MM.1S (cell line): Measurements from ENCODE around the gene ACOX3.
"Not testable (repeated sequence)": the region's sequence is repeated elsewhere in the genome, so short reads cannot be mapped to it uniquely, and the experiment has no call there.

Experiments used
- DNase-seq: peaks from one replicate; pipeline ENCODE4 v3.0.0-alpha.2; 2015
- H2AFZ ChIP-seq: fragments of 300-600 bp; sonication (generic); 2 replicates; pipeline ENCODE4 v1.6.0; 2016; ENCODE audit warnings: antibody characterized with exemption, low read length
- H3F3A ChIP-seq: fragments of 300-600 bp; sonication (generic); 2 replicates; pipeline ENCODE4 v1.6.1; 2016; ENCODE audit warnings: mild to moderate bottlenecking, antibody characterized with exemption, low read length, moderate library complexity, mixed read lengths; ENCODE audit not compliant: insufficient read depth
- H3K27ac ChIP-seq: fragments of 300-600 bp; sonication (generic); 2 replicates; pipeline ENCODE4 v1.5.1; 2016; ENCODE audit warnings: mild to moderate bottlenecking, low read length
- H3K27me3 ChIP-seq: fragments of 300-600 bp; sonication (generic); replicated peaks from 2 replicates; pipeline ENCODE4 v1.6.0; 2016; ENCODE audit warnings: low read length; ENCODE audit not compliant: insufficient read depth
- H3K36me3 ChIP-seq: fragments of 300-600 bp; sonication (generic); replicated peaks from 2 replicates; pipeline ENCODE4 v1.6.1; 2016; ENCODE audit warnings: mild to moderate bottlenecking, low read length, mixed read lengths; ENCODE audit not compliant: insufficient read depth
- H3K4me1 ChIP-seq: fragments of 300-600 bp; sonication (generic); 2 replicates; pipeline ENCODE4 v1.6.1; 2016; ENCODE audit warnings: low read length, mixed read lengths
- H3K4me2 ChIP-seq: fragments of 300-600 bp; sonication (generic); 2 replicates; pipeline ENCODE4 v1.6.0; 2016; ENCODE audit warnings: low read depth, low read length
- H3K4me3 ChIP-seq: fragments of 300-600 bp; sonication (generic); 2 replicates; pipeline ENCODE4 v1.5.1; 2016; ENCODE audit warnings: low read length, mixed read lengths
- H3K79me2 ChIP-seq: fragments of 300-600 bp; sonication (generic); 2 replicates; pipeline ENCODE4 v1.6.1; 2016; ENCODE audit warnings: mixed run types, low read length, mixed read lengths
- H3K9ac ChIP-seq: fragments of 300-600 bp; sonication (generic); 2 replicates; pipeline ENCODE4 v1.6.1; 2016; ENCODE audit warnings: low read length, mixed read lengths
- H3K9me2 ChIP-seq: fragments of 300-600 bp; sonication (generic); replicated peaks from 2 replicates; pipeline ENCODE4 v1.6.1; 2016; ENCODE audit warnings: mild to moderate bottlenecking, low read length, mixed read lengths; ENCODE audit not compliant: insufficient read depth
- H3K9me3 ChIP-seq: fragments of 300-600 bp; sonication (generic); replicated peaks from 2 replicates; pipeline ENCODE4 v1.6.1; 2016; ENCODE audit warnings: mild to moderate bottlenecking, low read length, mixed read lengths; ENCODE audit not compliant: insufficient read depth
- H4K20me1 ChIP-seq: fragments of 300-600 bp; sonication (generic); 2 replicates; pipeline ENCODE4 v1.6.1; 2016; ENCODE audit warnings: mild to moderate bottlenecking, low read length, moderate library complexity, mixed read lengths; ENCODE audit not compliant: insufficient read depth
- EZH2 ChIP-seq: fragments of 300-600 bp; sonication (generic); optimal IDR thresholded peaks from 2 replicates; pipeline ENCODE3; 2017; ENCODE audit warnings: low read depth, mild to moderate bottlenecking, antibody characterized with exemption, low read length, mixed read lengths
- EZH2phosphoT487 ChIP-seq: fragments of 300-600 bp; sonication (generic); IDR thresholded peaks from 2 replicates; pipeline ENCODE4 v1.6.1; 2018; ENCODE audit warnings: antibody characterized with exemption, low read length
- TF ChIP-seq, protein P1 (sequence below): fragments of 300-600 bp; sonication (generic); IDR thresholded peaks from 2 replicates; pipeline ENCODE4 v1.5.1; 2016; ENCODE audit warnings: antibody characterized with exemption, low read length, mixed read lengths

Gene ACOX3

GRCh38 chr4:8422786-8423185 lies 17.7 kb downstream of the ACOX3 start:
- Histone ChIP-seq H3K27me3 (no peaks in the 10 kb centered on the region), H3K4me1 (no peaks in the 10 kb centered on the region), H3F3A (no peaks in the 10 kb centered on the region), H3K9me3 (no peaks in the 10 kb centered on the region), H3K4me3 (no peak overlapping the region), H3K9ac (no peak overlapping the region), H2AFZ (no peak overlapping the region), H3K79me2 (no peaks in the 10 kb centered on the region), H3K27ac (no peak overlapping the region), H3K4me2 (no peak overlapping the region), H3K9me2 (no peaks in the 10 kb centered on the region), H3K36me3 (no peaks in the 10 kb centered on the region), H4K20me1 (no peaks in the 10 kb centered on the region)
- no peak for DNase-seq
- TF ChIP-seq EZH2phosphoT487 (no peak), EZH2 (no peak)
- TF ChIP-seq, protein P1, sequence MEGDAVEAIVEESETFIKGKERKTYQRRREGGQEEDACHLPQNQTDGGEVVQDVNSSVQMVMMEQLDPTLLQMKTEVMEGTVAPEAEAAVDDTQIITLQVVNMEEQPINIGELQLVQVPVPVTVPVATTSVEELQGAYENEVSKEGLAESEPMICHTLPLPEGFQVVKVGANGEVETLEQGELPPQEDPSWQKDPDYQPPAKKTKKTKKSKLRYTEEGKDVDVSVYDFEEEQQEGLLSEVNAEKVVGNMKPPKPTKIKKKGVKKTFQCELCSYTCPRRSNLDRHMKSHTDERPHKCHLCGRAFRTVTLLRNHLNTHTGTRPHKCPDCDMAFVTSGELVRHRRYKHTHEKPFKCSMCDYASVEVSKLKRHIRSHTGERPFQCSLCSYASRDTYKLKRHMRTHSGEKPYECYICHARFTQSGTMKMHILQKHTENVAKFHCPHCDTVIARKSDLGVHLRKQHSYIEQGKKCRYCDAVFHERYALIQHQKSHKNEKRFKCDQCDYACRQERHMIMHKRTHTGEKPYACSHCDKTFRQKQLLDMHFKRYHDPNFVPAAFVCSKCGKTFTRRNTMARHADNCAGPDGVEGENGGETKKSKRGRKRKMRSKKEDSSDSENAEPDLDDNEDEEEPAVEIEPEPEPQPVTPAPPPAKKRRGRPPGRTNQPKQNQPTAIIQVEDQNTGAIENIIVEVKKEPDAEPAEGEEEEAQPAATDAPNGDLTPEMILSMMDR = no peak

DNA sequence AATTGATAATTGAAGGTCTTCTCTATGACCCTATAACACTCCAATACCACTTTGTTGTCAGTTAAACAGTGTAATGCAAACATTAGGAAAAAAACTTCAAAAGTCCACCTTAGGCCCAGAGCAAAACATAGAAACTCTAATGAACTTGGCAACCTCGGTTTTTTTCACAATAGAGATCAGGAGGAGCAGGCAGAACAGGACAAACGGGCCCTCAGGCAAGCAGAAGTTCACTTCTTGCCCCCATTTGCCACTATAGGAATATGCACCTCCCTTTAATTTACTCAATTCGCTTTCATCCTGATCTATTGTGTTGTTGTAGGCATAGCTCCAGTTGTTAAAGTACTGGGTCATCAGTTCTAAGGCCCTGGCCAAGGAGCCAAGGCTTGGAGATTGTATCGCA lies 18.2 kb downstream of the ACOX3 start:
- H3K9ac ChIP-seq = no peak overlapping the region
- no peaks in the 10 kb centered on the region for H3F3A ChIP-seq
- H3K9me2 ChIP-seq = no peaks in the 10 kb centered on the region
- DNase-seq = no peak
- H3K4me3 ChIP-seq = no peak overlapping the region
- H3K4me1 ChIP-seq = no peaks in the 10 kb centered on the region
- TF ChIP-seq EZH2phosphoT487 (no peak), EZH2 (no peak)
- TF ChIP-seq, protein P1 = no peak
- no peak overlapping the region for H2AFZ ChIP-seq
- no peaks in the 10 kb centered on the region for H3K79me2 ChIP-seq
- no peaks in the 10 kb centered on the region for H4K20me1 ChIP-seq
- H3K9me3 ChIP-seq = no peaks in the 10 kb centered on the region
- H3K27ac ChIP-seq = no peak overlapping the region
- H3K4me2 ChIP-seq = no peak overlapping the region
- H3K27me3 ChIP-seq = no peaks in the 10 kb centered on the region
- H3K36me3 ChIP-seq = no peaks in the 10 kb centered on the region

DNA sequence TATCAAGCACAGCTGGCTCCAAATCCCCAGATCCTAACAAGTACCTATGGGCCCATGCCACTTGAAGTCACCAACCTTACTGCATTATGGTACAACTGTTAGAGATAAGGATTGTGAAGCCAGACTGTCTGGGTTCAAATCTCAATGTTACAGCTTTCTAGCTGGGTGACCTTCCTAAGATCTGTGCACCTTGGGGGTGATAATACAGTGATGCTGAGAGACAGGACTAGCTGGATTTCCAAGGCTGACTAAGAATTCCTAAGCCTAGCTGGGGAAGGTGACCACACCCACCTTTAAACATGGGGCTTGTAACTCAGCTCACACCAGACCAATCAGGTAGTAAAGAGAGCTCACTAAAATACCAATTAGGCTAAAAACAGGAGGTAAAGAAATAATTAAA lies 20.4 kb downstream of the ACOX3 start:
- not testable (repeated sequence) for H3F3A ChIP-seq, H3K27ac ChIP-seq, H3K4me1 ChIP-seq, H3K27me3 ChIP-seq, H3K9me3 ChIP-seq, H2AFZ ChIP-seq, H4K20me1 ChIP-seq, H3K4me2 ChIP-seq, H3K36me3 ChIP-seq, H3K4me3 ChIP-seq, H3K79me2 ChIP-seq, H3K9ac ChIP-seq, H3K9me2 ChIP-seq, DNase-seq

GRCh38 chr4:8419222-8420041 lies 21.1 kb downstream of the ACOX3 start:
- H3K4me3 ChIP-seq = no peak overlapping the region
- DNase-seq = no peak
- H3K9ac ChIP-seq = no peak overlapping the region
- no peaks in the 10 kb centered on the region for H4K20me1 ChIP-seq
- no peaks in the 10 kb centered on the region for H3K4me1 ChIP-seq
- no peak overlapping the region for H3K4me2 ChIP-seq
- H3K9me3 ChIP-seq = no peaks in the 10 kb centered on the region
- H3K79me2 ChIP-seq = no peaks in the 10 kb centered on the region
- TF ChIP-seq EZH2 (no peak), EZH2phosphoT487 (no peak)
- TF ChIP-seq, protein P1 = no peak
- H3K9me2 ChIP-seq = no peaks in the 10 kb centered on the region
- H3F3A ChIP-seq = no peaks in the 10 kb centered on the region
- no peaks in the 10 kb centered on the region for H3K36me3 ChIP-seq
- no peak overlapping the region for H3K27ac ChIP-seq
- H2AFZ ChIP-seq = no peak overlapping the region
- no peaks in the 10 kb centered on the region for H3K27me3 ChIP-seq
